NCI-H510A treated with DMSO at 0.1 percent for 48 hours (cell line): ENCODE measurements around the gene ASCL2.
"Not testable (repeated sequence)": the region's sequence is repeated elsewhere in the genome, so short reads cannot be mapped to it uniquely, and the experiment has no call there.

Source experiments
- DNase-seq: peaks from one replicate; lab custom pipeline; 2025; lab: John Stamatoyannopoulos, UW

Gene ASCL2

DNA sequence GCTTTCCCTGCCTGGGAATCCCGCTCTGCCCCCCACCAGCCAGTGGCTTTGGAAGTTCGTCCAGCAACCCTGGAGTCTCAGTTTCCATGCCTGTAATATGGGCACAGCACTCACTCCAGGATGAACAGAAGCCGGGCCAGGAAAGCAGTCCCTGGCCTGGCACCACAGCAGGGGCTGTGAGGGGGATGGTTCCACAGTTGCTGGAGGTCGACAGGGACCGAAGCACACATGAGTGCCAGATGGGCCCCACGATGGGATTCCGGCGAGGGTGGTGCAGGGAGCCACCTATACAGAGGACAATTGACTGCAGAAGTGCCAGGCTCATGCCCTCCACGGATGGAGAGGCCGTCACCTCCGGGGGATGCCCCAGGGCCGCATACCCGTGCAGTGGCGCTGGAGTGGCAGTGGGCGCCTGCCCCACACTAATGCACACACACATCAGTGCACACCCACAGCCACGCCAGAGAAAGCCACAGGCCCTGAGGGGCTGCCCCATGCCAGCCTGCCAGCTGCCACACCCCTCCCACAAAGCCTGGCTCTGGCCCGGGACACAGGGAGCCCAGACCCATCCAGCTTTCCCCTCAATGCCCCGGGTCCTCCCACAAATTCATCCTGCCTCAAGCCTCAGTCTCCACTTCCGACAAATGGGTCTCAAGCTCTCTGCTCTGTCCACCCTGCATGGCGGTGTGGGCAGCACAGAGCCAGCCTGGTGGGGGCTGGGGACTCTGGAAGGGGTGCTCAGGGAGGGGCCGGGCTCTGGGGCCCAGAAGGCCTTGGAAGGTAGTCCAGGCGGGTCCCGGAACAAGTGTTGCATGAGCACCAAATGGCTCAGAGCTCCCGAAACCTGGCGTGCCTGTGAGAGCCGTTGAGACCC is 9.7 kb downstream of the ASCL2 start:
- no peak for DNase-seq

DNA sequence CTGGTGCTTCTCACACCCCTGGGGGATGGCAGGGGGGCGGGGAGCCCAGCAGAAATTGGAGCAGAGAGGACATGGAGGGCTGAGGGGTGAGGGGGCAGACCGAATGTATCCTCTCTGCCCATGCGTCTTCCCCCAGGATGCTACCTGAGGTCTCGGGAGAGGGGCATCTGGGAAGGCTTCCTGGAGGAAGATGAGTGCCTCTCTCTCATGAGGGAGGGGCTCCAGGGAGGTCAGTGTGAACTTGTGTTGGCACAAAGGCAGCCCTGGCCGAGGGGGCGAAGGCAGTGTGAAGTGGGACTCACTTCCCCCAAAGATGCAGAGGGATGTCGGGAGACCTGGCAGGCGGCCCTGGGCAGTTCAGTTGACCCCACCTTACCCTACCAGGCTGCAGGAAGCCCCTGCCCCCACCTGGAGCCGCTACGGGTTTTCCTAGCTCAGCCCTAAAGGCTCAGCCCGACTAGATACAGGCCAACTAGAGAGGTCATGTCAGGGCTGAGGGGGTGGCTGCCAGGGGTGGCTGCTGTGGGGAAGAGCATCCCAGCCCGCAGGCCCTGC is 10.4 kb downstream of the ASCL2 start:
- no peak for DNase-seq

- DNase-seq: no peak
Observed at GRCh38 chr11:2259466-2259830, 10.9 kb downstream of the ASCL2 start.

GRCh38 chr11:2258501-2259465 is 11.6 kb downstream of the ASCL2 start:
- DNase-seq: no peak

- DNase-seq: no peak
Observed at GRCh38 chr11:2256951-2257700, 13.3 kb downstream of the ASCL2 start.

DNA sequence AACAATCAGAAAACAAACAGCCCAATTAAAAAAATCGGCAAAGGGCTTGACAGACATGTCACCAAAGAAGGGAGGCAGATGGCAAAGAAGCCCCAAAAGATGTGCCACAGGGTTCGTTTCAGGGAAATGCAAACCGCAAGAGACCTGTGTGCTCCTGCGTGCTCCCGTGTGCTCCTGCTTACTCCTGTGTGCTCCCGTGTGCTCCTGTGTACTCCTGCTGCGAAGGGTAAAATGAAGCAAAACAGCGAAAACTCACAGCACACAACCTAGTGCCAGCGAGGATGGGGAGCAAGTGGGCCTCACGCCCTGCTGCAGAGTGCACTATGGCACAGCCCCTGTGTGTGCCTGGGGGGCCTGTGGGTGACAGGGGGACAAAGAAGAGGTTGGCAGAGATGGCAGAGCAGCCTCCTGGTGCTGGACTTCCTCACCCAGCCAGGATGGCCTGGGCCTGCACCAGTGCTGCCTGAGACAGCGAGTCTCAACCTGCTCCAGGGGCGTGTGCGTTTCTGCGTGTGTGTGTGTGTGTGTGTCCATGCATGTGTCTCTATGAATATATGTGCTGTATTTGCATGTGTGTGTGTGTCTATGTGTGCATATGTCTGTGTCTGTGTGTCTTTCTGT is 14.0 kb downstream of the ASCL2 start:
- DNase-seq: no peak

DNA sequence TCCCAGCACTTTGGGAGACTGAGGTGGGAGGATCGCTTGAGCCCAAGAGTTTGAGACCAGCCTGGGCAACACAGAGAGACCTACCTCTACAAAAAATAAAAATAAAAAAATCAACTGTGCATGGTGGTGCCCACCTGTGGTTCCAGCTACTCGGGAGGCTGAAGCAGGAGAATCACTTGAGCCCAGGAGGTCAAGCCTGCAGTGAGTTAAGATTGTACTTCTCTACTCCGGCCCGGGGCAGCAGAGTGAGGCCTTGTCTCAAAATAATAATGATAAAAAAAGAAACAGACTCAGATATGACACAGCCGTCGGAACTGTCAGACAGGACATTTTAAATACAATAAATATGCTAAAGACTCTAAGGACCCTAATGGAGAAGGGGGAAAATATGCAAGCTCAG is 18.4 kb downstream of the ASCL2 start:
- DNase-seq: no peak

DNA sequence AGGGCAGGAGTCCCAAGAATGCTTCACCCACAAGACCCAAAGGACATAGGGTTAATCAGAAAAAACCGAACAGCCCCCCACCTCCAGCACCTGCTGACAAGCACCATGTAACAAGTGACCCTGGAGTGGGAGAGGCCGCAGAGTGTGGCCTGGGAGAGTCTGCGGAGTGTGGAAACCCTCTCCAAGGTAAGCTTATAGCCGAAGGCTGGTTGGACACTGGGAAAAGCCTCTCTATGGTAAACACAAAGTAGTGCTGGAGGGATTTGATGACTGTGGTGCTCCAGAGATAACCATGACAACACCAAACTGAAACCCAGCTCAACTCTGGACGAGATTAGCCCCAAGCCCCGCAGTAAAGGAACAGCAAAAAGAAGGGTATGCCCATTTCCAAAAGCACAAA is 19.2 kb downstream of the ASCL2 start:
- DNase-seq: no peak

GRCh38 chr11:2250485-2250884 is 19.9 kb downstream of the ASCL2 start:
- DNase-seq: no peak

GRCh38 chr11:2250041-2250440 is 20.3 kb downstream of the ASCL2 start:
- no peak for DNase-seq

- DNase-seq: no peak
Observed at GRCh38 chr11:2249189-2249916, 21.0 kb downstream of the ASCL2 start.

DNA sequence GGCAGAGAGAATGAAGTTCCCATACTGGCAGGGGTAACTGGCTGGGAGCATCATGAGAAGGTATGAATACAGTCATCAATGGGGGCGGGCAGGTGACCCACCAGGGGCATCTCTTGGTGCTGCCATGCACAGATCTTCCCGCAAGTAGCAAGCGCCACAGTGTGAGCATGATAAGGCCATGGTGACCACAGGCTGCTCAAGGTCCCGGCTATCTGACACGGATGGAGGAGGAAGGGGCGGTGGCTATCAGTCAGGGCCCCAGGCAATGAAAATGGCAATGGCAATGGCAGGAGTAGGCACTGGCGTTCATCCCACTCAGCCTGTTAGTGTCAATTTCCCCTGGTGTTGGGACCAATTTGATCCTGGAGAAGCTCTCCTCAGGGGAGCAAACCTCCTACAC is 21.6 kb downstream of the ASCL2 start:
- no peak for DNase-seq

GRCh38 chr11:2248242-2248641 is 22.1 kb downstream of the ASCL2 start:
- no peak for DNase-seq

DNA sequence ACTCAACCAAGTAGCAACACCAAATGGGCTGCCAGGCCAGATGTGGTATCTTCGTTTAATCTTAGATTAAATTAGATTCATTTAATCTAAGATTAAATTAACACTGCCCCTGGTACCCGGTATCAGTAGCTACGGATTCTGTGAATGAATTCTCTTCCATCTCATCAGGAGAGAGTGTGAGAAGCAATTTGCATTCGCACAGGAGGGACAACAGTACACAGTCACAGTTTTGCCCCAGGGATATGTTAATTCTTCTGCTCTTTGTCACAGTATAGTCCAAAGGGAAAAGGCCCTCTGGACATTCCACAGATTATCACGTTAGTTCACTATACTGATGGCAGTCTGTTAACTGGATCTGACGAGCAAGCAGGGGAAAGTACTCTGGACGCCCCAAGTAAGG is 22.9 kb downstream of the ASCL2 start:
- DNase-seq: no peak

DNA sequence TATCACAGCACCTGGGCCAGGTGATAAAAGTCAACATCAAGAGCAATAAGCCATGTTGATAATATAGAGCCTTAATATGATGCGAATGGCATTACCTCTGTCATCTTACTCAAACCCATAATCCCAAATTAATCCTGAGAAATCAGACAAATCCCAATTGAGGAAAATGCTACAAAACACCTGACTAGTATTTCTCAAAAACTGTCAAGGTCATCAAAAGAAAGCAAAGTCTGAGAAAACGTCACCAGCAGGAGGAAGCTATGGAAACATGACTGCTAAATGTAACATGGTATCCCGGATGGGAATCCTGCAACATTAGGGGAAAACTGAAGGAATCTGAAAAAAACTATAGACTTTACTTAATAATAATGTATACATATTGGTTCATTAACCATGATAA is 29.6 kb downstream of the ASCL2 start:
- DNase-seq: no peak

GRCh38 chr11:2237457-2238238 is 32.7 kb downstream of the ASCL2 start:
- DNase-seq: no peak

GRCh38 chr11:2236381-2237134 is 33.8 kb downstream of the ASCL2 start:
- DNase-seq: not testable (repeated sequence)

DNA sequence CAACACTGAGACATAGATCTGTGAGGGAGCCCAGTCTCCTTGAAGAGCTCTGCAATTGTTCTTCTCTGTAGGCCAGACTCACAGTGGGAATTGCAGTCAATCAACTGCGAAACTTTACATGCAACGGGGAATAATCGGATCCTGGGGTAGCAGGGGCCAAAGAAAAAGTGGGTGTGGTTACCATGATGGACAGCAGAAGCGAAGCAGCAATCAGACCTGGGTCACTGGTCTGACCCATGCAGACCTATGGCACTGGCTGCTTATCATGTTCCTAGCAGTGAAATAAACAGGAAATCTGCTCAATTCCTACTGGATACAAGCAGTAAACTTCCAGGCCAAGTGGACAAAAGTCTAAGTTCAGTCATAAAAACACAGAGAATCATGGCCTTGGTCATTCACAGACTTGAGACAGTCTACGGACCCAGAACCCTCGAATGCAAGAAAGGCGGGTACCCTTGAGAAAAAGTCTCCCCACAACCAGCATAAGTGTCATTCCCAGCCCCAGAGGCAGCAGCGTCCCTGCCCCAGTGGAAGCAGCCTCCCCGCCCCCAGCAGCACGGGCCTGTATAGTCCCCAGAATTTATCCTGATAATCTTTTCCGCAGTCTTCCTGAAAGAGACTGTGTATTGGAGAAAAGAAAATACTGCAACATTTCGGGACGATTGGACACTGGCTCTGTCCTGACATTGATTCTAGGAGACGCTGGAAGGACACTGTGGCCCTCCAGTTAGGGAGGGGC is 34.6 kb downstream of the ASCL2 start:
- no peak for DNase-seq

DNA sequence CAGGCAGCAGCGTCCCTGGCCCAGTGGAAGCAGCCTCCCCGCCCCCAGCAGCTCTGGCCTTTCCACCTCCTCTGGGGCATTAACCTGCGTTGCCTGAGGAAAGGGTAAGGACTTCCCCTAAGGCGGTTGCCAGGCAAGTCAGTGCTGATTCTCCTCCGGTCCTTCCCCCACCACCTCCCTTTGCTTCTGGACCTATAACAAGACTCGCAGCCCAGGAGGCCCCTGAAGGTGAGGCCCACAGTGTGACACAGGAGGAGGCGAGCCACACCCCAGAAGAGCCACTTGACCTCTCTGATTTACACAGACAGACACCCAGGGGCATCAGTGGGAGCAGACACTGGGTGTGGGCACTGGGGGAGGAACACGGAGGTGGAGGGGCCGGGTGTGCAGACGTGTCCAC is 35.4 kb downstream of the ASCL2 start:
- DNase-seq: no peak
